Hematopoietic multipotent progenitor cell treated with erythropoietin and hydrocortisone succinate and interleukin-3 and kit ligand, for 6 days (in vitro differentiated cells): Measurements from ENCODE around the gene KAT8.
"Not testable (repeated sequence)": the region's sequence is repeated elsewhere in the genome, so short reads cannot be mapped to it uniquely, and the experiment has no call there.

Experiments used
- DNase-seq: peaks from one replicate; pipeline ENCODE4 v3.0.0-alpha.2; 2015

Gene KAT8

GRCh38 chr16:31134091-31134571 is 16.7 kb downstream of the KAT8 start:
- peak; percentile 49 for DNase-seq

DNA sequence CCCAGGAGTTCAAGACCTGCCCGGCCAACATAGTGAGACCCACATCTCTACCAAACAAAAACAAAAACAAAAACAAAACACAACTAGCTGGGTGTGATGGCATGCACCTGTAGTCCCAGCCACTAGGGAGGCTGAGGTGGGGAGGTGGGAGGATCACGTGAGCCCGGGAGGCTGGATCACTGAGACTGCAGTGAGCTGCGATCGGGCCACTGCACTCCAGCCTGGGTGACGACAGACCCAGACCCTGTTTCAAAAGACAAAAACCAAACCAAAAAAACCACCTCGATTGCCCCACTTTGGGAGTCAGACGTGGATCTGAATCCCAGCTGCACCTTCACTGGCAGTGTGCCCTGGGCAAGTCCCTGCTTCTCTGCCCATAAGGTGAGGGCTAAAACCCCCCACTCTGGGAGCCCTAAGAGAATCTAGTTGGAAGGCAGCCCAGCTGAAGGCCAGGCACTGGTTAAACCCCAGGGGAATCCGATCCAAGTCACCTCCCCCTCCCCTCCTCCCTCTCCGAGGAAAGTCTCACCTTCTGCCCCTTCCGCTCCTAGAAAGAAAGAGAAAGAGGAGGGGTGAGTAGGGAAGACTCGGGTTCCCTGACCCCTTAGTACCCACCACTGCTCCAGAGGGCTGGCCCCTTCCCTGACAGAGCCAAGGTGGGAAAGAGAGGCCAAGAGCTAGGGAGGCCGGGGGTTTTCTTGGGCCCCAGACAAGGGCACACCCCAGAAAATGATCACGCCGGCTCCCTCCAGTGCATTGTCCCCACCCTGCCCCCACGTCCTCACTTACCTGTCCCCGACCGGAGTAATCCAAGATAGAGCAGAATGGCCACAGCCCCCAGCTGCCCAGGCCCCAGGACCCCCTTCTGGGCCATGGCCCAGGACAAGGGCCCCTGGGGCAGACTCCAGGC is 17.4 kb downstream of the KAT8 start:
- no peak for DNase-seq

DNA sequence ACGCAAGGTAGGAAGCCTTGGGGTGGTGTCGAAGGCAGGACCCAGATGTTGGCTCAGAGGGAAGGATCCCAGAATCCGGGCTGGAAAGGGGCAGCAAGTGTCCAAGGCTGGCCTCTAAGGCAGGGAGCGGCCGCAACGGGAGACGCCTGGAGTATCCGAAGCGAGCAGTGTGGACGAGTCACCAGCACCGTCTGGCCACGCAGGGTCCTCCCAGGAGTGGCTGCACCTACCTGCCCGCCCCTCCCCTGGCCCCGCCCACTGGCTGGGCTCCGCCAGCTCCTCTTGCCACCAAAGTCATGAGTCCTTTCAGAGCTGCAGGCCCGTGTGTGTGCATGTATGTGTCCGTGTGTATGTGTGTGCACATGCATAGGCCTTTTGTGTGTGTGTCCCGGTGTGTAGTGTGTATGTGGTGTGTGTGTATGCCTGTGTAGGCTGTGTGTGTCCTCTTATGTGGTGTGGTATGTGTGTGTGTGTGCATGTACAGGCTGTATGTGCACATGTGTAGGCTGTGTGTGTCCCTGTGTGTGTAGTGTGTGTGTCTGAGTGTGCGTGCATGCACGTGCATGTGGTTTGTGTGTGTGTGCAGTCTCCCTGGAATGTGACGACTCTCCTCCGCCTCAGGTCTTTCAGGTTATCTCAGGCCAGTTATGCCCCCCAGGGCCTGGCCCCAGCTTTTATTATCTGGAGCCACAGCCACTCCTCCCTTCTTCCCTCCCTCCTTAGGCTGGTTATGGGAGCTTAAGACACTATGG is 18.2 kb downstream of the KAT8 start, which contains the start of gene PRSS8:
Gene PRSS8, minus strand, starts transcription at position 193 of the 752 bp plus-strand sequence. CDS start 229 bp downstream, outside the sequence.
- peak; percentile 65 for DNase-seq

- DNase-seq, result no peak
Observed at GRCh38 chr16:31136287-31136662, 18.8 kb downstream of the KAT8 start.

GRCh38 chr16:31136822-31137499 is 19.5 kb downstream of the KAT8 start:
- DNase-seq, result not testable (repeated sequence)

DNA sequence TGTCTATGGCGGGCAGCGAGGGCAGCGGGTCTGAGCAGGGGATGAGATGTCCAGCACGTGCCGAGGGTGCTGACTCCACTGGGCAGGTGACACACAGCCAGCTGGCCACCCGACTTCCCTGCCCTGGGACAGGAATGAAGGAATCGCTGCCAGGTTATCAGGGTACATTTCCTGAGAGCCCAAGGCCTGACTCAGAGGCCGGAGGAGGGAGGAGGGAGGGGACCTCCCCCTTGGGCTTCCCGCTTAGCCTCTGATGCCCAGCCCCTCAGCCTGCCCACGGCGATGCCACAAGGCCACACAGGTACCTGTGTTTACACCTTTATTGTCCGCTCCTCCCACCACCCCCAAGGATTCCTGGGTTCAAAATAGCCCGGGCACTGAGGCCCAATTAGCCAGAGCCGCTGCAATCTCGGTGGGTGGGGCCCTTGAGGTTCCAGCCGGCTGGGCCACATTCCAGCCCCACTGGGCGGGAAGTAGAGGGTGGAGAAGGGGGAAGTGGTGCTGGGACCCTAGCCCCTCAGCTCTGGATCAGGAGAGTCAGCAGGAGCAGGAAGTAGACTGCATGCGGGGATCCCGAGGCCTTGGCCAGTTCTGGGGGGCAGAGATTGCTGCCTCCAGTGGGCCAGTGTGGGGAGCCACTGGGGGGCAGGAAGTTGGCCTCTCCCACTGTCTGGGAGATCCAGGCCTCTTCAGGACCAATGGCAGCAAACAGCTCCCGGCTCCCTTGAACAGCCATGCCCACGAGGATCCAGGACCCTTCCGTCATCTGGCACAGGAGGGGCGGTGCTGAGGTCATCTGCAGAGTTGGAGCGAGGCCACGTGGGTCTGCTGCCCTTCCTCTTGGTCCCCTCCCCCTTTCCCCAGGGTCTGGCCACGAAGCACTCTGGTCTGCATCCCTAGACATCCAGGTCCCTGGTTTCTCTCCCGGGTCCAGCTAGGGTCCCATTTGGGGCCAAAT is 21.4 kb downstream of the KAT8 start:
- no peak for DNase-seq

- DNase-seq, result not testable (repeated sequence)
Observed at GRCh38 chr16:31141071-31141469, 23.6 kb downstream of the KAT8 start.

DNA sequence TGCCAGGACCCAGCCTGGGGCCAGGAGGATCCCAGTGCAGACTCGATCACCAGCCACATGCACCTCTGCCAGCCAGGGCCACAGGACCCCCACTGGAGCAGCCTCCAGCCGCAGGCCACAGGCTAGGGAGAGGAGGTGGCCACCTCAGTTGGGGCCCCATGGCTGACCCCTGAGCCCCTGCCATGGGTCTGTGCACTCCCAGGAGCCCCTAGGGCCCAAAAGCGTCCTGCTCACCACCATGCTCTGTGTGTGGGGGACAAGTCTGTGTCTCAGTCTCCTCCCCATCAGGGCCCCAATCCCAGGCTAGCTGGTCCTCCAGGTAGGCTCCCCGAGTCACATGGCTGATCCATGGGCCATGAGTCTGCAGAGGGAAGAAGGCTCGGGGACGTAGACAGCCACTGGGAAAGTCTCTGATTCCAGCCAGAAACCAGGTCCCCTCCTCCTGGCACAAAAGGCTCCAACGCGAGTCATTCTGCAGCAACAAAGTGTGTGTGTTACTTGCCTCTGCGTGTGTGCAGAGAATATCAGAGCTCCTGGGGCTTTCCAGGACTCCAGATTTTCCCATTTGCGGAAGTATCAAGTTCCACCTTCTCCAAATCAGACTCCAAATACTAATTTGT is 24.1 kb downstream of the KAT8 start:
- DNase-seq, result peak; percentile 39

GRCh38 chr16:31142109-31143010 is 24.9 kb downstream of the KAT8 start:
- DNase-seq, result peak; percentile 100

- no peak for DNase-seq
Observed at GRCh38 chr16:31143011-31143693, 25.7 kb downstream of the KAT8 start.

DNA sequence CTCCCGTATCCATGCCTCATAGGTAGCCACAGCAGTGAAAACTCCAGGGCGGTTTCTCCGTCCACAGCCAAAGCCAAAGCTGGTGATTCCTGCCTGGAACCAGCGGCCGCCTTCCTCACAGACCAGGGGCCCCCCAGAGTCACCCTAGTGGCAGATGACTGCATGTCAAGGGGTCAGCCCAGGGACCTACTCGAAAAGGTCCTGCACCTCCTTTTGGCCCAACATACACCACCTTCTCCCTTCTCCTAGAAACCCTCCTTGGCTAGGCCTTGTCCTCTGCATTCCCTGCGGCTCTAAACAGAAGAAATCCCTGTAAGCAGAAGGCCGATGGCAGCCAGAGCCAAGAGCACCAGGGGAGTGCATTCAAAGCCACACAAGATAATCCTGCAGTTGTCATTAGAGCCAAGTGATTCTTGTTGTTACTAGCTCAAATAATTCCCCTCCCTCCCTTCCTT is 26.3 kb downstream of the KAT8 start:
- DNase-seq, result no peak

GRCh38 chr16:31144418-31144817 is 27.0 kb downstream of the KAT8 start:
- not testable (repeated sequence) for DNase-seq

- DNase-seq, result no peak
Observed at GRCh38 chr16:31145398-31145990, 28.0 kb downstream of the KAT8 start.

- no peak for DNase-seq
Observed at GRCh38 chr16:31147574-31147973, 30.1 kb downstream of the KAT8 start.

DNA sequence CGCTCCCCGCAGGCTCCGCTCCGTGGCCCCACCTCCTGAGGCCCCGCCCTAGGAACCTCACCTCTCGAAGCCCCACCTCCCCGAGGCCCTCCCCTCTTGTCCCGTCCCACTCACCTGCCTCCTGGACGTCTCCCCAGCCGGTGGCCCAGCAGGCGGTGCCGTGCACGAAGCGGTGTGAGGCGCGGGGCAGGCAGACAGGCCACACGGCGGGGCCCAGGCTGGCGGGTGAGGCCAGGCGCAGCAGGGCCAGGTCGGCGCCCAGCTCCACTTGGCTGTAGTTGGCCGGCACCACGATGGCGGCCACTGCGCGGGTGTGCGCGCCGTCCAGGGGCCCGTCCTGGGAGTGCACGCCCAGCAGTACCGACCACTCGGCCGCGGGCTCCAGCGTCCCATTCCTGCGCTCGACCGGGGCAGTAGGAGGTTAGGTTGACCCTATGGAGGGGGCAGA is 30.8 kb downstream of the KAT8 start:
- no peak for DNase-seq

DNA sequence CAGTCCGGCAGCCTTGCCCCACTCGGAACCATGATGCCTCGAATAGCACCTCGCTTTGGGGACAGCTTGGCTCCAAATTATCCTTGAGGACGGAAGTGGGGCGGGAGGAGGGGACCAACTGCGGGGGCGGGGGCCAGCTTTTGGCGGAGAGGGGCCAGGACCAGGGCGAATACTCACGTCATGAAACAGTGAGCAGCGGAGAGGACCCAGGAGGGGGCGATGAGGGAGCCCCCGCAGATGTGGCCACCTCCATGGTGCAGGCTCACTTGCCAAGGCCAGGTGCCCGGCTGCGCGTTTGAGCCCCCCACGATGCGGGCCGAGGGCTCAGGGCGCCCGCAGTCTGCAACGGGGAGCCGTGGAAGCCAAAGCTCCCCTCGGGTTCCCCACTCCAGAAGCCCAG is 31.4 kb downstream of the KAT8 start:
- no peak for DNase-seq

DNA sequence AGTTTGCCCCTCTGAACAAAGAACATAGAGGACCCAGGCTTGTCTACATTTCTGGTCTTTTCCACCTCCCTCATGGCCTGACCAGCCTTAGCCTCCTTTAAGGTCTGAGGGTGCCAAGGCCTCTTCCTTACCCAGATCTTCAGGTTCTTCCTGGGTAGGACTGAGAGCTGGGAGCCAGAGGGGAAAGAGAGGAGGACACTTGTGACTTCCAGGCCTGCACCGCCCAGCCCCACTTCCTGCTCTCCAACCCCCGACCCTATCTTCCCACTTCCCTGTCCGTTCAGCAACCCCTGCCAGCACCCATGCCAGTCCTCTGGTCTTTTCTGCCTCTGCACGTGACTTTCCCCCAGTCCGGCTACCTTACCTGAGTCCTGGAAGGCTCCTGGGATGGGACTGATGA is 31.9 kb downstream of the KAT8 start:
- no peak for DNase-seq

DNA sequence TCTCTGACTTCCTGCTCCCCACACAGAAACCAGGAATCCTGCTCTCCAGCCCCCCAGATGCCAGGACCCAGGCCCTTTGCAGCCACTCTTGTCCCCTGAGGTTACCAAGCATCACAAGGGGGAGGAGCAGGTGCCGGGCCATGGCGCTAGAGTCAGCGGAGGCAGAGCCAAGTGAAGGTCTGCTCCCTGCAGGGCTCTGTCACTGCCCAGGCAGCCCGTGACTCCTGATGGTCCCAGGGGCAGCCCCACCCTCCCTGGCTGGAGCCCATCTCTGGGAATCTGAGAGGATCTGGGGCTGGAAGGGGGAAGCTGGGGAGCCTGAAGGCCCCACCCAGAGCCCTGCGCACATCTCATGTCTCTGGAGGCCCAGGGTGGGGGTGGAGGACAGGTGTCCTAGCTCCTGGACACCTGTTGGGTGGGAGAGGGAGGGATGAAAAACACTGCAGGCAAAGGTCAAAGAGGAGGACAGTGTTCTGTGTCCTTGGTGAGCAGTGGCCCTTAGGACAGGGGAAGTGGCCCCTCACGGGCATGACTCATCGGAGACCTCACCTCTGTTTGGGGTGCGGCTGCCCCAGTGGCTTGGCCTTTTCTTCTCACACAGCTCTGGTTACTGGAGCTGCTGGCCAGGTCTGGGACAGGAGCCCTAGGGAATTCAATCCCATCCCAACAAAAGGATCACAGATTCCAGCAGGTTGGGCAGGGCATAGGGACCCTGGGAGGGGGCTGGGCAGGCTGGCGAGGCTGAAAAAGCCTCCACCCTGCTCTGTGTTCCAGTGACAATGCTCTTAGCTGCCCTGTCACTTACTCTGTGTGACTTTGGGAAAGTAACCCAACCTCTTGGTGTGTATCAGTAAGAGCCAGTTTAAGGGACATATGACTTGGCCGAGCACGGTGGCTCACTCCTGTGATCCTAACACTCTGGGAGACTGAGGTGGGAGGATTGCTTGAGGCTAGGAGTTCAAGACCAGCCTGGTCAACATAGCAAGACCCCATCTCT is 32.7 kb downstream of the KAT8 start, which contains the start of gene PRSS36:
Gene PRSS36, minus strand, starts transcription at position 173 of the 997 bp plus-strand sequence. Its CDS starts 31 bp downstream, at position 142.
- DNase-seq, result no peak
